Fibroblast of lung (primary cell): ENCODE results near the gene WHAMM. TPM values are rescaled to one million over a fixed set of nuclear protein-coding genes. Genes with fewer than 3 reads are reported as not detected.

Experiments used
- DNase-seq, 2 donors: peaks; one replicate each; pipeline versions ENCODE4 v3.0.0 to v3.0.0-alpha.2; 2010; ENCODE audit warnings: low read depth in 2 of 2
- H2AFZ ChIP-seq: 2 replicates; pipeline ENCODE4 v1.5.1; 2012; ENCODE audit warnings: low read length, control low read depth, inconsistent platforms
- H3K27ac ChIP-seq: 2 replicates; pipeline ENCODE4 v1.5.1; 2011; ENCODE audit warnings: low read length, control low read depth; ENCODE audit not compliant: insufficient read depth
- H3K27me3 ChIP-seq: 2 replicates; pipeline ENCODE4 v1.5.1; 2011; ENCODE audit warnings: mild to moderate bottlenecking, low read length; ENCODE audit not compliant: control insufficient read depth, insufficient read depth
- H3K36me3 ChIP-seq: 2 replicates; pipeline ENCODE4 v1.5.1; 2011; ENCODE audit warnings: low read length; ENCODE audit not compliant: control insufficient read depth, insufficient read depth
- H3K4me1 ChIP-seq: 2 replicates; pipeline ENCODE4 v1.5.1; 2011; ENCODE audit warnings: low read length; ENCODE audit not compliant: control insufficient read depth, insufficient read depth; ENCODE audit errors: extremely low read depth
- H3K4me2 ChIP-seq: 2 replicates; pipeline ENCODE4 v1.5.1; 2011; ENCODE audit warnings: low read length, control low read depth; ENCODE audit not compliant: insufficient read depth; ENCODE audit errors: extremely low read depth
- H3K4me3 ChIP-seq, 4 experiments: fragments of 200-600 bp in 1 of 4; sonication (generic) in 1 of 4; replicated peaks in 1 of 4; 2 replicates each; pipeline ENCODE4 v1.5.1; 2011 to 2016; ENCODE audit warnings: low read length in 4 of 4, low read depth in 3 of 4, mild to moderate bottlenecking in 3 of 4, control low read depth in 2 of 4, inconsistent platforms in 1 of 4, mixed read lengths in 1 of 4; ENCODE audit not compliant: insufficient read depth in 1 of 4; ENCODE audit errors: control extremely low read depth in 1 of 4
- H3K79me2 ChIP-seq: 2 replicates; pipeline ENCODE4 v1.5.1; 2012; ENCODE audit warnings: mild to moderate bottlenecking, low read length, inconsistent platforms; ENCODE audit not compliant: control insufficient read depth, insufficient read depth
- H3K9ac ChIP-seq: 2 replicates; pipeline ENCODE4 v1.5.1; 2011; ENCODE audit warnings: mild to moderate bottlenecking, low read length, control low read depth; ENCODE audit not compliant: insufficient read depth
- H3K9me3 ChIP-seq: 2 replicates; pipeline ENCODE4 v1.5.1; 2012; ENCODE audit warnings: low read depth, low read length; ENCODE audit not compliant: control insufficient read depth, insufficient read depth
- H4K20me1 ChIP-seq: 2 replicates; pipeline ENCODE4 v1.5.1; 2011; ENCODE audit warnings: low read length; ENCODE audit not compliant: control insufficient read depth, insufficient read depth; ENCODE audit errors: extremely low read depth
- EZH2 ChIP-seq: IDR thresholded peaks from 2 replicates; pipeline ENCODE4 v1.5.1; 2012; ENCODE audit warnings: low read length, control low read depth, mild to moderate bottlenecking; ENCODE audit errors: missing control alignments
- polyA plus RNA-seq, 2 donors: library from polyadenylated mRNA; depleted of rRNA in 1 of 2; stranded (reverse) in 1 of 2; unstranded in 1 of 2; fragments of >200 nt; gene quantifications; 2 replicates each; pipeline ENCODE4 v1.2.1, GENCODE V29; 2011 to 2012; ENCODE audit warnings: missing spikeins in 1 of 2
- total RNA-seq: library from RNA; depleted of rRNA; stranded (reverse); fragments of >200 nt; gene quantifications from 2 replicates; pipeline ENCODE4 v1.2.1, GENCODE V29; 2014
- TF ChIP-seq, protein P1 (sequence below), 2 donors: IDR thresholded peaks in 1 of 2; conservative IDR thresholded peaks in 1 of 2; 1 replicate in 1 of 2; 2 replicates in 1 of 2; pipeline ENCODE4 v1.5.1; 2011 to 2012; ENCODE audit warnings: low read length in 2 of 2, control low read depth in 1 of 2, inconsistent platforms in 1 of 2, low read depth in 1 of 2, mild to moderate bottlenecking in 1 of 2

WHAMM gene
- total and polyA plus RNA-seq, 2 donors (not counting 1 experiment from before 2014, with no cell fraction given), result 5.3 to 5.6 TPM

DNA sequence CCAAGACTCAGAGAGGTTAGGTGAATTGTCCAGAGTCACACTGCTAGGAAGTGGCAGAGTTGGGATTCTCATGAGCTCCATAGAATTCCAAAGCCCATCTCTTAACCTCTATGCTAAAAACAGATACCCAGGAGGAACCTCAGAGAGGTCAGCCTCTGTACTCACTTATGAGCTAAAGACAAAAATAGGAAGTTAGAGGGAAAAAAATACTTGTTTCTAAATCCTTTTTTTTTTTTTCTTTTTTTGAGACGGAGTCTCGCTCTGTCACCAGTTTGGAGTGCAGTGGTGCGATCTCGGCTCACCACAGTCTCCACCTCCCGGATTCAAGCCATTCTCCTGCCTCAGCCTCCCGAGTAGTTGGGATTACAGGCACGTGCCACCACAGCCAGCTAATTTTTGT is 34.9 kb upstream of the WHAMM start:
- DNase-seq, result no peak
- no peaks in the 10 kb centered on the region for H3K79me2 ChIP-seq
- H3K27ac ChIP-seq, result no peak overlapping the region
- no peak overlapping the region for H3K4me2 ChIP-seq
- no peak overlapping the region for H2AFZ ChIP-seq
- no peaks in the 10 kb centered on the region for H3K9me3 ChIP-seq
- no peak overlapping the region for H3K4me3 ChIP-seq
- H3K36me3 ChIP-seq, result no peaks in the 10 kb centered on the region
- H3K4me1 ChIP-seq, result no peaks in the 10 kb centered on the region
- no peaks in the 10 kb centered on the region for H4K20me1 ChIP-seq
- no peak overlapping the region for H3K9ac ChIP-seq
- TF ChIP-seq EZH2, result no peak
- TF ChIP-seq, protein P1, sequence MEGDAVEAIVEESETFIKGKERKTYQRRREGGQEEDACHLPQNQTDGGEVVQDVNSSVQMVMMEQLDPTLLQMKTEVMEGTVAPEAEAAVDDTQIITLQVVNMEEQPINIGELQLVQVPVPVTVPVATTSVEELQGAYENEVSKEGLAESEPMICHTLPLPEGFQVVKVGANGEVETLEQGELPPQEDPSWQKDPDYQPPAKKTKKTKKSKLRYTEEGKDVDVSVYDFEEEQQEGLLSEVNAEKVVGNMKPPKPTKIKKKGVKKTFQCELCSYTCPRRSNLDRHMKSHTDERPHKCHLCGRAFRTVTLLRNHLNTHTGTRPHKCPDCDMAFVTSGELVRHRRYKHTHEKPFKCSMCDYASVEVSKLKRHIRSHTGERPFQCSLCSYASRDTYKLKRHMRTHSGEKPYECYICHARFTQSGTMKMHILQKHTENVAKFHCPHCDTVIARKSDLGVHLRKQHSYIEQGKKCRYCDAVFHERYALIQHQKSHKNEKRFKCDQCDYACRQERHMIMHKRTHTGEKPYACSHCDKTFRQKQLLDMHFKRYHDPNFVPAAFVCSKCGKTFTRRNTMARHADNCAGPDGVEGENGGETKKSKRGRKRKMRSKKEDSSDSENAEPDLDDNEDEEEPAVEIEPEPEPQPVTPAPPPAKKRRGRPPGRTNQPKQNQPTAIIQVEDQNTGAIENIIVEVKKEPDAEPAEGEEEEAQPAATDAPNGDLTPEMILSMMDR (conservative IDR thresholded peaks at IDR 0.05 in 1 of 2, IDR thresholded peaks at IDR 0.05 in 1 of 2; ENCODE audit: low read depth in 1 of 2, low read length in 2 of 2), result no peak
- H3K27me3 ChIP-seq, result no peaks in the 10 kb centered on the region

DNA sequence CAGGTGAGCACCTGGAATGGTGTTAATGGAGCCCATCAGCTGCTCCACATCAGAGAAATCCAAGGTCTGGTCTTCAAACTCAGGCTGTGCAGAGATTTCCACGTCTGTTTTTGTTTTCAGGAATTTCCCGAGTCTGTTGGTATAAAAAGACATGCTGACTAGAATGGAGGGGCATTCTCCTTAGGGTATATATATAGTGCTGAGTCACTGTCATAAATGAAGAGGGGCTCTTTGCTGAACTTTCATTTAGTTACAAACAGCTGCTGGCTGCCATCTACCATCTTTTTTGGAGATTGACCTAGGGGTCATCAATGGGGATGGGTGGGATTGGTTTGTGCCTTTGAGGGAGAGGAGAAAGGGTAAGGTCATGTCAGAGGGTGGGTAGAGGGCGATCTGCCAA is 30.7 kb upstream of the WHAMM start:
- TF ChIP-seq EZH2, result no peak
- TF ChIP-seq, protein P1 (conservative IDR thresholded peaks at IDR 0.05 in 1 of 2, IDR thresholded peaks at IDR 0.05 in 1 of 2; ENCODE audit: low read depth in 1 of 2, low read length in 2 of 2), result no peak
- no peak overlapping the region for H3K4me3 ChIP-seq
- H4K20me1 ChIP-seq, result no peaks in the 10 kb centered on the region

DNA sequence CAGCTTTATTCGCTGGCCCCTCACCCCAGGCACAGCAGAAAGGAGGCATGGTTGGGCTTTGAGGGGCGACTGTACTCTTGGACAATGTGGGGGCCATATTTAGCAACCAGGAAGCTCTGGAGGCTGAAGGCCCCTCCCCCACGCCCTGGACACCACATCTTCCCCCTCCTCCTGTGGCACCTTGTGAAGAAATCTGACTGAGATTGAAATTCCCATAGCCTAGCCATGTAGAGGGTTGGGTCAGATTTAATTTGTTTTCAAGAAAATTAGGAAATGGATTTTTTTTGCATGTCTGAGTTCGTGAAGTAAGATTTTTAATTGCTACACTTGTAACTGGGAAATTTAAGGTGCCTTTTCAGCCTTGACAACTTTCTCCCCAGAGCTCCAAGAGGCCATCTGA is 28.1 kb upstream of the WHAMM start:
- H3K4me2 ChIP-seq, result no peak overlapping the region
- no peaks in the 10 kb centered on the region for H3K36me3 ChIP-seq
- no peaks in the 10 kb centered on the region for H3K4me1 ChIP-seq
- H3K4me3 ChIP-seq, result no peak overlapping the region
- H2AFZ ChIP-seq, result no peak overlapping the region
- no peaks in the 10 kb centered on the region for H3K79me2 ChIP-seq
- H3K9me3 ChIP-seq, result no peaks in the 10 kb centered on the region
- no peak for TF ChIP-seq EZH2
- TF ChIP-seq, protein P1 (conservative IDR thresholded peaks at IDR 0.05 in 1 of 2, IDR thresholded peaks at IDR 0.05 in 1 of 2; ENCODE audit: low read depth in 1 of 2, low read length in 2 of 2), result no peak
- H4K20me1 ChIP-seq, result no peaks in the 10 kb centered on the region
- H3K27me3 ChIP-seq, result no peaks in the 10 kb centered on the region
- no peak overlapping the region for H3K9ac ChIP-seq
- no peak overlapping the region for H3K27ac ChIP-seq
- DNase-seq, result no peak

More for the DNA sequence above, 30.7 kb upstream of the WHAMM start:
- H3K27me3 ChIP-seq, result no peaks in the 10 kb centered on the region
- no peak overlapping the region for H3K4me2 ChIP-seq
- H3K9ac ChIP-seq, result no peak overlapping the region
- H2AFZ ChIP-seq, result no peak overlapping the region
- H3K9me3 ChIP-seq, result no peaks in the 10 kb centered on the region
- no peak overlapping the region for H3K27ac ChIP-seq
- H3K36me3 ChIP-seq, result no peaks in the 10 kb centered on the region
- no peaks in the 10 kb centered on the region for H3K79me2 ChIP-seq
- no peak for DNase-seq
- H3K4me1 ChIP-seq, result no peaks in the 10 kb centered on the region
